GM19351 (cell line): ENCODE measurements around the gene ERBB2.
"Not testable (repeated sequence)": the region's sequence is repeated elsewhere in the genome, so short reads cannot be mapped to it uniquely, and the experiment has no call there.

ENCODE experiments used
- ATAC-seq: cut with Tn5 transposase; IDR thresholded peaks from one replicate; pipeline ENCODE4 v1.9.1; 2021; ENCODE audit warnings: mild to moderate bottlenecking, moderate library complexity; ENCODE audit not compliant: unreplicated experiment

ERBB2 gene

GRCh38 chr17:39742856-39743436, 43.1 kb downstream of the ERBB2 start:
- no peak for ATAC-seq

DNA sequence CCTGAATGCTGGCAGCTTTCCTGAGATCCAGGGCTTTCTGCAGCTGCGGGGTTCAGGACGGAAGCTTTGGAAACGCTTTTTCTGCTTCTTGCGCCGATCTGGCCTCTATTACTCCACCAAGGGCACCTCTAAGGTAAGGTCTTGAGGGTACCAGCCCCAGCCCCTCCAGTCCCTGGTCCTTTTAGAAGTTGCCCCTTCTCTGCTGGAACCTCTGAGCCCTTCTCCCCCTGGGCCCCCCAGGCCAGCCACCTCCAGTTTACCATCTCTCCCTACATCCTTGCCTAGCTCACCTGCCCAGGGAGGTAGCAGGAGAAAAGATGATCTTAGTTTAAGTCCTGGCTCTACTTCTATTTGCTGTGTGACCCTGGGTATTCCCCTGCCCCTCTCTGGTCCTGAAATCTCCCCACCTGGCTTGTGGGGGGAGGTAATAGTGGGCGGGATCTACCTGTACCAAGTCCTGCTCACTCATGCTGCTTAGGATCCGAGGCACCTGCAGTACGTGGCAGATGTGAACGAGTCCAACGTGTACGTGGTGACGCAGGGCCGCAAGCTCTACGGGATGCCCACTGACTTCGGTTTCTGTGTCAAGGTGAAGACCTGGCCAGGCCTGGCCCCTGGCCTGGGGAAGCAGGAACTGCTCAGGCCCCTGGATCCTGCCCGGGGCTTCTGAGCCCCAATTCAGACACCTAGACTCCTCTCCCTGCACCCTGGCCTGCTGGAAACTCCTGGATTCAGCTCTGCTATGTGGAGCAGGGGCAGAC, 44.4 kb downstream of the ERBB2 start:
- ATAC-seq, result no peak

DNA sequence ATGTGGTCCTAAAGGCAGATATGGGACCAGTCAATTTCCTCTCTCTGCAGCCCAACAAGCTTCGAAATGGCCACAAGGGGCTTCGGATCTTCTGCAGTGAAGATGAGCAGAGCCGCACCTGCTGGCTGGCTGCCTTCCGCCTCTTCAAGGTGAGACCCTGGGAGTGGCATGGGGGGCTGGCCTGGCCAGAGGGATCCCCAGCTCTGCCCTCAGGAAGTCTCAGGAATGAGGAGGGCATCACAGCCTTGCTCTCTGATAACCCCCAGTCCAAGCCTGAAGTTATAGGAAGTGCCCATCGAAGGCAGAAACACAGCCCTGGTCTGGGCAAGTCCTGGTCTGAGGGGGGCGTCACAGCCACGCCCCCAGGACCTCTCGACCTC, 45.0 kb downstream of the ERBB2 start:
- no peak for ATAC-seq

GRCh38 chr17:39745335-39746144, 45.7 kb downstream of the ERBB2 start:
- ATAC-seq, result no peak

DNA sequence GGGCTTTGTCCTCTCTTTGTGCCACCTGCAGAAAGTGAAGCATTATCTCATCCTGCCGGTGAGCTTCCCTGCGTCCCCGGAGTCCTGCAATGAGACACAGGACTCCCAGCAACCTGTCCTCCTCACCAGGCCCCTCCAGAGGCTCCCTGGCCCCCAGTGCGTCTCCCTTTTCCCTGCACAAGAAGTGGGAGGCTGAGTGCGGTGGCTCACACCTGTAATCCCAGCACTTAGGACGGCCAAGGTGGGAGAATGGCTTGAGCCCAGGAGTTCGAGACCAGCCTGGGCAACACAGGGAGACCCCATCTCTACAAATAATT, 46.2 kb downstream of the ERBB2 start:
- no peak for ATAC-seq

DNA sequence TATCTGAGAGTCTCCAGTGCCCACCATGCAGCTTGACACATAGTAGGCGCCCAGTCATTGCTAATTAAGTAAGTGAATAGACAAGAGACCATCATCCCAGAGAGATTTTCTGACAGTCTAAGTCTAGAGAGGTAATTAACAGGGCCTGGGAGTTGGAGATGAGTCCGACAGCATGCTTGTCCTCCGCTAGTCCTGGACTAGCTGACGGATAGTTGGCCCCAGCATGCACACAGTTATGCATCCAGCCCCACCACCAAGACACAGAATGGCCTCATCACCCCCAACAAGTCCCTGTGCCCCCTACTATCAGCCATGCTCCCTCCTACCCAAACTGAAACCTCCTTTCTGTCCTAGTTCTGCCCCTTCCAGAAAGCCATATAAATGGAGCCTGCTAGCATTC, 47.9 kb downstream of the ERBB2 start:
- ATAC-seq, result no peak

- ATAC-seq, result not testable (repeated sequence)
Observed at GRCh38 chr17:39748444-39749034, 48.7 kb downstream of the ERBB2 start.

DNA sequence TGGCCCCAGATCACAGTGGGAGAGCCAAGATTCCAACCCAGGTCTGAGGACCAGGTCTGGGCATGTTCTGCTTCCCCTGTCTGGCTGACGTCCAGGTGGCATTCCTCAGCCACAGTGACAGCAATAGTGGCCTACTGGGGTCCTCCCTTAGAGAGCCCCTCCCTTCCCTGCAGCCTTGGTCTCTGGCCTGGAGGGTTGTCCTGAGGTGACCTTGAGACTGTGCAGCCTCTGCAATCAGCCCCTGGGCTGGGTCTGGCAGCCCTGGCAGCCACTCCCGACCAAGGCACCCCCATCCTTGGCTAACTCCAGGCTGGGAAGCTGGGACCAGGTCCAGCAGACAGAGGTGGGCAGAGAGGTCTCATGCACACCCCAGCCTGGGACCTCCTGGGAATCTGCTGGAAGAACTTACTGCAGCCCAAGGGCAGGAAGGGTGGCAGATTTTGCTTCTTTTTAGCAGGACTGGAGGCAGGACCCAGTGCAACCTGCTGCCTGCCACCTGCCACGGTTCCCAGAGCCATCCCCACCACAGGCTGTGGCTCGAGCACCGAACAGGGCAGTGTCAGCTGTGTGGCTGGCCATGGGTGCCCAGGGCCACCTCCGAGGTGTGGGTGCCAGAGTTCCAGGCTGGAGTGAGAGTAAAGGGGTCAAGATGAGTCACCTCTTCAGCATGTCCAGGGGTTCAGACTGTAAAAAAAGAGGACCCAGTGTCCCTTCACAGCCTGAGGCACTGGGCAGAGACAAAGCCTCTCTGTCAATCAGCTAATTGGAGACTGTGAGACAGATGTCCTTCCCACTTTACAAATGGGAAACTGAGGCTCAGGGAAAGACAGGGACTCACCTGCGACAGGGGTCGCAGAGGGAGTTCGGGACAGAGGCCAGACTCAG, 50.5 kb downstream of the ERBB2 start:
- ATAC-seq, result no peak

- no peak for ATAC-seq
Observed at GRCh38 chr17:39751016-39751543, 51.2 kb downstream of the ERBB2 start.

GRCh38 chr17:39751637-39752036, 51.8 kb downstream of the ERBB2 start:
- ATAC-seq, result no peak

GRCh38 chr17:39752241-39752881, 52.5 kb downstream of the ERBB2 start:
- no peak for ATAC-seq

GRCh38 chr17:39753514-39754160, 53.8 kb downstream of the ERBB2 start:
- ATAC-seq, result peak; percentile 8

- ATAC-seq, result peak; percentile 62
Observed at GRCh38 chr17:39754161-39754957, 54.5 kb downstream of the ERBB2 start.

- no peak for ATAC-seq
Observed at GRCh38 chr17:39754958-39755553, 55.2 kb downstream of the ERBB2 start.

DNA sequence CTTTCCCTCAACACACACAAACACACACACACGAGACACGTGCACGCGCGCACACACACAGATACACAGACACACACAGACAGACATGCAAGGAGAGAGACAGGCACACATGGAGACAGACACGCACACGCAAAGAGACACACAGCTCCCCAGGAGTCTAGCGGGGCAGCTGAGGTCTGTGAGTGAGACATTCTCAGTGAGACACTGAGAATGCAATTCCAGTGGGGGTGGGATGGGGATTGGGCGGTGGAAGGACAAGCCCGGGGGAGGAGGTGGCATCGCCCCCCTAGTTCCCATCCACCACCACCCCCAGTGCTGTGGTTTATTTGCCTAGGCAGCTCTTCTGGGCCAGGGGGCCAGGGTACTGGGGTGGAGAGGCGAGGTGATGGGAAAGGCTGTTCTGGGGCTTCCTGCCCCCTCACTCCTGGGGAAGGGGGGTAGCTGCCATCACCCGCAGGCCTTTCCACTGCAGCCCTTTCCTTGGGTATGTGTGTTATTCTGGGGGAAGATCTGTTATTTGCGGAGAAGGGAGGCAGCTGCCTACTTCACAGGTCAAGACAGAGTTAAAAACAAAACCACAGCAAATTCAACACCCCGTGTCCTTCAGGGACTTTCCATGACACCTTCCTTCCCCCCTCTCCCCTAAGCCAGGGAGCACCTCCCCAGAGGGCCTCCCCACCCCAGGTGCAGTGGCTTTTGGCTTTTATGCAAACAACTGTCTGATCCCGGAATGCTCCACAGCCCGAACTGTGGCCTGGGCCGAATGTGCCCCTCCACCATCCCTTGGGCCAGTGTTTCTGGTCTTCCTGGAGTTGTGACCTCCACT, 55.9 kb downstream of the ERBB2 start:
- ATAC-seq, result no peak

DNA sequence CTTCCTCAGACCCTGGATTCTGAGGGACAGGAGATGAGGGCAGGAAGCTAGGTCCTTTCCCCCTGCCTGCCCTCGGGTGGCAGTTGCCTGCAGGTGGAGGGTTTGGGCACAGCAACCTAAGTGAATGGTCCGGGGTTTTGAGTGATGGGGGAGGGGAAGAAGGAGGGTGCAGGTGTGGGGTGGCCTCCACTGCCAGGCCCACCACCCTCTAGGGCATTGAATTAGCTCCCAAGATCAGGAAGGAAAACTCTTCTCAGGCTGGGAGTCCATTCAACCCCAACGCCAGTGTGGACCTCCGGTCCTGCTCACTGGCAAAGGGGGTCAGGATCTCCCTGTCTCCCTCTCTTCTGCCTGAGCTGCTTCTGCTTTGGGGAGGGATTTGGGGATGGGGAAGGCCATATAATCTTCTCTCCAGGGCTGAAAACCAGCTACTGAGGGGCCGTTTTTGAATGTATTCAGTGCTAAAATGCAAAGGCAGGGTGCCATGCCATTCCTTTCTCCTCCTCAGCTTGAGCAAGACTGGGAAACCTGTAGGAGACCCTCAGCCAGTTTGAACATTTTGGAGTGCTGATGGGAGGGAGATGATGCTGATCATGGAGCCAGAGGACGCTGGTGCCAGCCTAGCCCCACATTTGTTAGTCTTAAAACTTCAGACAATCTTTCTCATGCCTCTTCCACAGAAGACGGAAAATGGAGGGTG, 56.7 kb downstream of the ERBB2 start:
- ATAC-seq, result no peak

GRCh38 chr17:39757176-39757662, 57.4 kb downstream of the ERBB2 start:
- no peak for ATAC-seq
